PC-3 (cell line): ENCODE results near the gene RCAN2.

Experiments
- EZH2phosphoT487 ChIP-seq: fragments of 300-600 bp; sonication (generic); IDR thresholded peaks from 2 replicates; pipeline ENCODE4 v1.6.1; 2018; ENCODE audit warnings: mild to moderate bottlenecking, antibody characterized with exemption, low read length, borderline replicate concordance
- TF ChIP-seq, protein P1 (sequence below): fragments of 300-600 bp; sonication (generic); conservative IDR thresholded peaks from 2 replicates; pipeline ENCODE4 v1.5.1; 2017; ENCODE audit warnings: antibody characterized with exemption, low read depth, mild to moderate bottlenecking, low read length

DNA sequence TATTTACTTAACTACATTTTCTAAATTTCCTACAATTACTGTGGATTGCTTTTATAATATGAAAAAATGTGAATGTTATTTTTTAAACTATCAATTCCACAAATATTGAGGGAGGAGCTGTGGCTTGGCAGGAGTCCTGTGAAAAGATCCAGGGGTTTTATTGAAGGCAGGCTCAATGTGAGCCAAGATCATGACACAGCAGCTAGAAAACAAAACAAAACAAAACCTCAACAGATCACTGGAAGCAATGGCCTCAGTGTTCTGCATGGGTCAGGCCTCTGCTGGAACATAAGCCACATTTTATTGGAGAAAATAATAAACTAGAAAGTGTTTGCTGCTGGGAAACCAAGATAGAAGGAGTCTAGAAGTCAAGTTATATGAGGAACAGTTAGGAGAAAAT lies 19.4 kb upstream of the RCAN2 start:
- TF ChIP-seq, protein P1, sequence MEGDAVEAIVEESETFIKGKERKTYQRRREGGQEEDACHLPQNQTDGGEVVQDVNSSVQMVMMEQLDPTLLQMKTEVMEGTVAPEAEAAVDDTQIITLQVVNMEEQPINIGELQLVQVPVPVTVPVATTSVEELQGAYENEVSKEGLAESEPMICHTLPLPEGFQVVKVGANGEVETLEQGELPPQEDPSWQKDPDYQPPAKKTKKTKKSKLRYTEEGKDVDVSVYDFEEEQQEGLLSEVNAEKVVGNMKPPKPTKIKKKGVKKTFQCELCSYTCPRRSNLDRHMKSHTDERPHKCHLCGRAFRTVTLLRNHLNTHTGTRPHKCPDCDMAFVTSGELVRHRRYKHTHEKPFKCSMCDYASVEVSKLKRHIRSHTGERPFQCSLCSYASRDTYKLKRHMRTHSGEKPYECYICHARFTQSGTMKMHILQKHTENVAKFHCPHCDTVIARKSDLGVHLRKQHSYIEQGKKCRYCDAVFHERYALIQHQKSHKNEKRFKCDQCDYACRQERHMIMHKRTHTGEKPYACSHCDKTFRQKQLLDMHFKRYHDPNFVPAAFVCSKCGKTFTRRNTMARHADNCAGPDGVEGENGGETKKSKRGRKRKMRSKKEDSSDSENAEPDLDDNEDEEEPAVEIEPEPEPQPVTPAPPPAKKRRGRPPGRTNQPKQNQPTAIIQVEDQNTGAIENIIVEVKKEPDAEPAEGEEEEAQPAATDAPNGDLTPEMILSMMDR = no peak
- TF ChIP-seq EZH2phosphoT487 = no peak
